Caco-2 (cell line): ENCODE data around the gene DLG2. TPM values are rescaled to one million over a fixed set of nuclear protein-coding genes. Genes with fewer than 3 reads are reported as not detected.
A peak's percentile ranks its signal among the peaks of the same experiment; 100 is the strongest.

Experiments
- BruUV-seq: library from RNA; stranded (reverse); fragments of 400-500 nt; replicated peaks from 2 replicates; lab custom pipeline; 2021; lab: Mats Ljungman, UMichigan
- CTCF ChIA-PET: fragments of 300-600 bp; sonication (Branson Sonifier 250); formaldehyde crosslinking; loops from one replicate; lab custom pipeline; 2022; ENCODE audit warnings: antibody characterized with exemption; lab: Charles Lee
- POLR2A ChIA-PET: fragments of 300-600 bp; sonication (Branson Sonifier 250); formaldehyde crosslinking; loops from one replicate; lab custom pipeline; 2022; ENCODE audit warnings: antibody characterized with exemption; lab: Charles Lee
- DNase-seq, 2 experiments: peaks; one replicate each; pipeline versions ENCODE4 v3.0.0 to v3.0.0-alpha.2; 2020 to 2022
- H3K27me3 ChIP-seq: replicated peaks from 2 replicates; pipeline ENCODE4 v1.6.0; 2011; ENCODE audit warnings: low read length; ENCODE audit not compliant: control insufficient read depth, insufficient read depth
- H3K36me3 ChIP-seq: 2 replicates; pipeline ENCODE4 v1.5.1; 2011; ENCODE audit warnings: low read length; ENCODE audit not compliant: control insufficient read depth, insufficient read depth
- H3K4me1 ChIP-seq: fragments of 250-450 bp; sonication (Bioruptor Pico); 2 replicates; pipeline ENCODE4 v1.5.1; 2020; ENCODE audit warnings: mild to moderate bottlenecking
- H3K4me3 ChIP-seq: 2 replicates; pipeline ENCODE4 v1.5.1; 2011; ENCODE audit warnings: low read depth, mild to moderate bottlenecking, control low read depth, low read length
- H3K9me3 ChIP-seq: fragments of 250-450 bp; sonication (Bioruptor Pico); 2 replicates; pipeline ENCODE4 v1.5.1; 2020; ENCODE audit warnings: mild to moderate bottlenecking, moderate library complexity
- H3K27ac Mint-ChIP-seq: one replicate; pipeline ENCODE4 v1.8.0; 2022; ENCODE audit warnings: mixed read lengths; ENCODE audit not compliant: unreplicated experiment
- H3K27me3 Mint-ChIP-seq: one replicate; pipeline ENCODE4 v1.8.0; 2022; ENCODE audit warnings: mixed read lengths; ENCODE audit not compliant: insufficient read depth, unreplicated experiment
- H3K36me3 Mint-ChIP-seq: one replicate; pipeline ENCODE4 v1.8.0; 2022; ENCODE audit warnings: mild to moderate bottlenecking, mixed read lengths; ENCODE audit not compliant: insufficient read depth, unreplicated experiment
- H3K4me1 Mint-ChIP-seq: one replicate; pipeline ENCODE4 v1.8.0; 2022; ENCODE audit warnings: low read depth, mixed read lengths; ENCODE audit not compliant: unreplicated experiment
- H3K4me3 Mint-ChIP-seq: one replicate; pipeline ENCODE4 v1.8.0; 2022; ENCODE audit warnings: mild to moderate bottlenecking, moderate library complexity, mixed read lengths; ENCODE audit not compliant: unreplicated experiment
- H3K9me3 Mint-ChIP-seq: one replicate; pipeline ENCODE4 v1.8.0; 2022; ENCODE audit warnings: mixed read lengths; ENCODE audit not compliant: unreplicated experiment
- CTCF ChIP-seq, 2 experiments: fragments of 200-600 bp in 1 of 2; IDR thresholded peaks; 1 replicate in 1 of 2; 2 replicates in 1 of 2; pipeline versions ENCODE4 v1.5.1 to v1.8.0; 2011 to 2022; ENCODE audit warnings: antibody characterized with exemption in 1 of 2, control low read depth in 1 of 2, inconsistent platforms in 1 of 2, low read depth in 1 of 2, low read length in 1 of 2, mild to moderate bottlenecking in 1 of 2, moderate library complexity in 1 of 2; ENCODE audit not compliant: insufficient read depth in 1 of 2, severe bottlenecking in 1 of 2, unreplicated experiment in 1 of 2
- intact Hi-C: fragments of 100-400 bp; cut with micrococcal nuclease; formaldehyde crosslinking; loops from one replicate; pipeline ENCODE4 v1.10.0; 2022; ENCODE audit not compliant: unreplicated experiment
- total RNA-seq: library from RNA; stranded (reverse); gene quantifications from 2 replicates; pipeline ENCODE4 v1.2.3, GENCODE V29; 2022

Gene DLG2
- total RNA-seq, 1 experiment from 2014 or later, result 21.6 TPM

GRCh38 chr11:84157639-84158038 is 1469.5 kb downstream of the DLG2 start:
- no peaks in the 10 kb centered on the region for H3K4me1 Mint-ChIP-seq
- Histone ChIP-seq H3K36me3 (no peaks in the 10 kb centered on the region), H3K4me1 (no peaks in the 10 kb centered on the region), H3K4me3 (no peak overlapping the region), H3K27me3 (no peaks in the 10 kb centered on the region), H3K9me3 (no peaks in the 10 kb centered on the region)
- BruUV-seq, result no TSS peak
- H3K36me3 Mint-ChIP-seq, result no peaks in the 10 kb centered on the region
- H3K9me3 Mint-ChIP-seq, result no peaks in the 10 kb centered on the region
- DNase-seq, result no peak
- H3K4me3 Mint-ChIP-seq, result no peak overlapping the region
- H3K27me3 Mint-ChIP-seq, result peaks cover 8% of the 10 kb centered on the region
- no peak for TF ChIP-seq CTCF (IDR thresholded peaks at IDR 0.05; ENCODE audit: insufficient read depth in 1 of 2, low read depth in 1 of 2, low read length in 1 of 2, severe bottlenecking in 1 of 2, unreplicated experiment in 1 of 2)
- intact Hi-C loops, result no loop called here
- no peak overlapping the region for H3K27ac Mint-ChIP-seq
- POLR2A ChIA-PET, result no interaction called here
- CTCF ChIA-PET, result no interaction called here

- ChIA-PET CTCF (interaction anchor here (1.3 kb wide), 1 partner anchor 310 kb away, joined by 6 read pairs; no protein-coding TSS in a partner anchor), POLR2A (no interaction called here)
- H3K36me3 Mint-ChIP-seq, result no peaks in the 10 kb centered on the region
- H3K27me3 Mint-ChIP-seq, result peaks cover 6% of the 10 kb centered on the region
- Histone ChIP-seq H3K9me3 (no peaks in the 10 kb centered on the region), H3K27me3 (no peaks in the 10 kb centered on the region), H3K36me3 (no peaks in the 10 kb centered on the region), H3K4me1 (no peaks in the 10 kb centered on the region), H3K4me3 (no peak overlapping the region)
- no peak overlapping the region for H3K27ac Mint-ChIP-seq
- no peak for DNase-seq
- H3K9me3 Mint-ChIP-seq, result no peaks in the 10 kb centered on the region
- H3K4me3 Mint-ChIP-seq, result no peak overlapping the region
- peak; percentile 34 to 35 for TF ChIP-seq CTCF (IDR thresholded peaks at IDR 0.05; ENCODE audit: insufficient read depth in 1 of 2, low read depth in 1 of 2, low read length in 1 of 2, severe bottlenecking in 1 of 2, unreplicated experiment in 1 of 2)
- no TSS peak for BruUV-seq
- H3K4me1 Mint-ChIP-seq, result no peaks in the 10 kb centered on the region
- intact Hi-C loops, result loop anchor here (1.0 to 2.0 kb wide), 2 partner anchors 310 to 318 kb away; no protein-coding TSS in a partner anchor
Observed at GRCh38 chr11:84146826-84147225, 1480.3 kb downstream of the DLG2 start.

GRCh38 chr11:84145616-84146185 is 1481.4 kb downstream of the DLG2 start:
- DNase-seq, result no peak
- no TSS peak for BruUV-seq
- Mint-ChIP-seq H3K36me3 (no peaks in the 10 kb centered on the region), H3K27ac (no peak overlapping the region), H3K4me3 (no peak overlapping the region), H3K4me1 (peaks cover 2% of the 10 kb centered on the region), H3K27me3 (peaks cover 6% of the 10 kb centered on the region), H3K9me3 (no peaks in the 10 kb centered on the region)
- POLR2A ChIA-PET, result no interaction called here
- Histone ChIP-seq H3K27me3 (no peaks in the 10 kb centered on the region), H3K9me3 (no peaks in the 10 kb centered on the region), H3K36me3 (no peaks in the 10 kb centered on the region), H3K4me3 (no peak overlapping the region), H3K4me1 (no peaks in the 10 kb centered on the region)
- intact Hi-C loops, result loop anchor here (1.0 to 2.0 kb wide), 2 partner anchors 308 to 317 kb away; no protein-coding TSS in a partner anchor
- CTCF ChIA-PET, result no interaction called here
- TF ChIP-seq CTCF (IDR thresholded peaks at IDR 0.05; ENCODE audit: insufficient read depth in 1 of 2, low read depth in 1 of 2, low read length in 1 of 2, severe bottlenecking in 1 of 2, unreplicated experiment in 1 of 2), result no peak
